22Rv1 (cell line): Measurements from ENCODE around the gene DBN1.

Experiments
- CTCF ChIP-seq: fragments of 450-650 bp; IDR thresholded peaks from 2 replicates; pipeline ENCODE4 v1.5.1; 2017; ENCODE audit warnings: mild to moderate bottlenecking
- ZFX ChIP-seq: fragments of 450-650 bp; IDR thresholded peaks from 2 replicates; pipeline ENCODE4 v1.6.1; 2017; ENCODE audit warnings: antibody characterized with exemption, borderline replicate concordance

GRCh38 chr5:177507596-177508220 lies 34.3 kb upstream of the DBN1 start:
- no peak for TF ChIP-seq CTCF
- TF ChIP-seq ZFX: no peak
